ENCODE results near the gene ZNF268.

DNA sequence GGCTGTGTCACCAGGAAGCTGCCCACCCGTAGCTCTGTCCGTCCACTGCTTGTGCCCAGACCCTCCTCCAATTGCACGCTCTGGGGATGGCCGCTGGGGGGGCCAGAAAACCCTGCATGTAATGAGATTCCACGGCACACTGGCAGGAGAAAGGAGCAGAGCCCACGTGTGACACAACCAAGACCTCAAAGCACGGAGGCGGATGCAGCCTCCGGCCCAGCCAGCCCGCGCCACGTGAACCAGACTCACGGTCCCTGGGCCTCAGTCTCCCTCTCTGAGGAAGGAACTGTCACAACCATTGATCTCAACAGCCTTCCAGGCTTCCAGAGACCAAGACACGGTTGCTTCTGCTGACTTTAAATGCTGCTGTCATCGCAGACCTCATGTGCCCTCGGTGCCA lies 39.9 kb downstream of the ZNF268 start:
- TF ChIP-seq FOXK1 (CRISPR knock-in tag; IDR thresholded peaks at IDR 0.05; ENCODE audit: borderline replicate concordance, low read depth) (no peak), TCF7L2 (IDR thresholded peaks at IDR 0.05; ENCODE audit: low read depth, low read length) (no peak), KDM1A (CRISPR knock-in tag; IDR thresholded peaks at IDR 0.05) (no peak), GLI4 (CRISPR knock-in tag; IDR thresholded peaks at IDR 0.05; ENCODE audit: borderline replicate concordance) (no peak)

All from HepG2 (cell line).